Measurements from ENCODE around the gene SERGEF. TPM values are rescaled to one million over a fixed set of nuclear protein-coding genes. Genes with fewer than 3 reads are reported as not detected.

Gene SERGEF
- total and polyA plus RNA-seq, 2 of the 4 experiments (the other 2 are of a cell fraction): 12.2 to 18.1 TPM

GRCh38 chr11:17952487-17952886, 60.4 kb downstream of the SERGEF start:
- Histone ChIP-seq H3K4me2 (ENCODE audit: low read depth, low read length) (no peak overlapping the region), H4K91ac (ENCODE audit: insufficient read depth, low read depth, low read length) (no peak overlapping the region), H3K4ac (ENCODE audit: low read depth, low read length) (no peak overlapping the region), H2BK15ac (ENCODE audit: low read depth, low read length) (no peak overlapping the region), H3K27ac (ENCODE audit: insufficient read depth, low read length) (no peak overlapping the region), H3K56ac (ENCODE audit: extremely low read depth, insufficient read depth, low read length) (no peak overlapping the region), H2BK20ac (ENCODE audit: low read depth, low read length) (no peak overlapping the region), H2BK5ac (ENCODE audit: low read depth, low read length, poor library complexity, severe bottlenecking) (no peak overlapping the region), H3K9me3 (ENCODE audit: control insufficient read depth, insufficient read depth, low read length) (no peaks in the 10 kb centered on the region), H3K9ac (ENCODE audit: low read depth, low read length) (no peak overlapping the region), H4K8ac (ENCODE audit: low read depth in 2 of 2, low read length in 2 of 2) (no peak overlapping the region), H3K79me1 (ENCODE audit: low read depth in 1 of 2, low read length in 2 of 2) (no peaks in the 10 kb centered on the region), H4K20me1 (ENCODE audit: insufficient read depth, low read length) (no peaks in the 10 kb centered on the region), H3K18ac (ENCODE audit: low read depth, low read length) (no peak overlapping the region), H3K4me3 (ENCODE audit: insufficient read depth, low read depth, low read length) (no peak overlapping the region), H3K23ac (ENCODE audit: low read depth, low read length) (no peak overlapping the region), H2AFZ (replicated peaks; ENCODE audit: low read length, poor library complexity) (no peak overlapping the region), H3K36me3 (ENCODE audit: control insufficient read depth, insufficient read depth, low read length) (peaks cover 5% of the 10 kb centered on the region), H2BK120ac (ENCODE audit: low read depth, low read length) (no peak overlapping the region), H3K9me1 (ENCODE audit: insufficient read depth, low read length) (peaks cover 5% of the 10 kb centered on the region; the same call in 1 of the 2 replicates), H2AK5ac (ENCODE audit: low read depth, low read length) (no peak overlapping the region), H4K5ac (ENCODE audit: low read depth, low read length) (no peak overlapping the region), H3K27me3 (ENCODE audit: control insufficient read depth, insufficient read depth, low read length) (no peaks in the 10 kb centered on the region), H2AK9ac (replicated peaks; ENCODE audit: low read depth, low read length, poor library complexity) (no peak overlapping the region), H3K14ac (replicated peaks; ENCODE audit: low read depth, low read length) (no peak overlapping the region), H3K4me1 (ENCODE audit: control insufficient read depth, insufficient read depth, low read length) (peaks cover 3% of the 10 kb centered on the region; the same call in 1 of the 2 replicates)
- intact Hi-C loops (cut with micrococcal nuclease): no loop called here
- DNase-seq: no peak
- ChIA-PET POLR2A (ENCODE audit: unreplicated experiment) (no interaction called here), CTCF (interaction anchor here (0.6 kb wide), 1 partner anchor 658 kb away, joined by 4 read pairs; no protein-coding TSS in a partner anchor)
- 86% methylated on average over 3 of the region's 4 CpGs; no CpG with 5 or more reads in 1 of the 2 experiments for WGBS, 2 experiments (ENCODE audit: extremely low coverage in 2 of 2, insufficient read length in 1 of 2)
- dilution Hi-C loops (cut with HindIII; ENCODE audit: low sequenced_read_pairs, unreplicated experiment): no loop called here
- no TSS peak for BruUV-seq (replicated peaks)
- ATAC-seq (ENCODE audit: low read depth): peak; percentile 11; the same call in 1 of the 2 replicates
- in situ Hi-C loops (cut with MboI; ENCODE audit: low sequenced_read_pairs): no loop called here
- TF ChIP-seq CEBPB (IDR thresholded peaks at IDR 0.05; ENCODE audit: low read depth, low read length) (no peak), MXI1 (IDR thresholded peaks at IDR 0.05; ENCODE audit: borderline replicate concordance, low read depth, low read length) (no peak), CHD1 (IDR thresholded peaks at IDR 0.05; ENCODE audit: low read depth, low read length) (no peak), ELK1 (IDR thresholded peaks at IDR 0.05; ENCODE audit: borderline replicate concordance, low read depth, low read length) (no peak), MAZ (IDR thresholded peaks at IDR 0.05; ENCODE audit: borderline replicate concordance, low read depth, low read length) (no peak), BHLHE40 (IDR thresholded peaks at IDR 0.05; ENCODE audit: low read depth, low read length) (no peak), SMC3 (IDR thresholded peaks at IDR 0.05; ENCODE audit: low read depth, low read length) (no peak), CTCF (conservative IDR thresholded peaks at IDR 0.05; ENCODE audit: low read depth, low read length) (no peak)

All from IMR-90 (cell line).